HEK293 (cell line): Measurements from ENCODE around the gene BBIP1.
A peak's percentile ranks its signal among the peaks of the same experiment; 100 is the strongest.

ENCODE experiments used
- ATF2 ChIP-seq: fragments of 450-650 bp; formaldehyde crosslinking; IDR thresholded peaks from 2 replicates; pipeline ENCODE4 v1.5.1; 2016; ENCODE audit warnings: missing biosample characterization, missing genetic modification characterization, low read depth
- GLIS2 ChIP-seq: fragments of 450-650 bp; formaldehyde crosslinking; IDR thresholded peaks from 2 replicates; pipeline ENCODE4 v1.5.1; 2016; ENCODE audit warnings: missing biosample characterization, missing genetic modification characterization
- IKZF3 ChIP-seq: fragments of 450-650 bp; IDR thresholded peaks from 2 replicates; pipeline ENCODE4 v1.5.0; 2018; ENCODE audit warnings: missing biosample characterization, mild to moderate bottlenecking, missing genetic modification characterization, moderate library complexity
- KLF9 ChIP-seq: fragments of 450-650 bp; formaldehyde crosslinking; IDR thresholded peaks from 2 replicates; pipeline ENCODE4 v1.5.1; 2016; ENCODE audit warnings: missing biosample characterization, missing genetic modification characterization, low read depth
- MZF1 ChIP-seq: fragments of 450-650 bp; formaldehyde crosslinking; IDR thresholded peaks from 2 replicates; pipeline ENCODE4 v1.5.1; 2017; ENCODE audit warnings: missing biosample characterization, missing genetic modification characterization, borderline replicate concordance
- PRDM10 ChIP-seq: fragments of 450-650 bp; formaldehyde crosslinking; IDR thresholded peaks from 2 replicates; pipeline ENCODE4 v1.5.1; 2016; ENCODE audit warnings: missing biosample characterization, missing genetic modification characterization
- REST ChIP-seq: fragments of 450-650 bp; formaldehyde crosslinking; IDR thresholded peaks from 2 replicates; pipeline ENCODE4 v1.5.1; 2016; ENCODE audit warnings: missing biosample characterization, missing genetic modification characterization
- SCRT1 ChIP-seq: fragments of 450-650 bp; formaldehyde crosslinking; IDR thresholded peaks from 2 replicates; pipeline ENCODE4 v1.5.1; 2016; ENCODE audit warnings: missing biosample characterization, missing genetic modification characterization, borderline replicate concordance
- SCRT2 ChIP-seq: fragments of 450-650 bp; formaldehyde crosslinking; IDR thresholded peaks from 2 replicates; pipeline ENCODE4 v1.5.1; 2016; ENCODE audit warnings: missing biosample characterization, missing genetic modification characterization
- SP7 ChIP-seq: fragments of 450-650 bp; formaldehyde crosslinking; IDR thresholded peaks from 2 replicates; pipeline ENCODE4 v1.5.1; 2016; ENCODE audit warnings: missing biosample characterization, missing genetic modification characterization
- ZBTB21 ChIP-seq: fragments of 450-650 bp; formaldehyde crosslinking; IDR thresholded peaks from 2 replicates; pipeline ENCODE4 v1.5.1; 2017; ENCODE audit warnings: missing biosample characterization, missing genetic modification characterization
- ZBTB26 ChIP-seq: fragments of 450-650 bp; formaldehyde crosslinking; optimal IDR thresholded peaks from 2 replicates; pipeline ENCODE3; 2016; ENCODE audit warnings: missing biosample characterization, mild to moderate bottlenecking, missing genetic modification characterization
- ZBTB48 ChIP-seq: fragments of 450-650 bp; formaldehyde crosslinking; IDR thresholded peaks from 2 replicates; pipeline ENCODE4 v1.5.1; 2016; ENCODE audit warnings: missing biosample characterization, missing genetic modification characterization
- ZBTB7A ChIP-seq: fragments of 450-650 bp; formaldehyde crosslinking; IDR thresholded peaks from 2 replicates; pipeline ENCODE4 v1.5.1; 2016; ENCODE audit warnings: low read depth, missing biosample characterization, missing genetic modification characterization
- ZNF155 ChIP-seq: fragments of 450-650 bp; formaldehyde crosslinking; IDR thresholded peaks from 2 replicates; pipeline ENCODE4 v1.5.1; 2016; ENCODE audit warnings: missing biosample characterization, missing genetic modification characterization
- ZNF184 ChIP-seq: fragments of 450-650 bp; IDR thresholded peaks from 2 replicates; pipeline ENCODE4 v1.5.1; 2018; ENCODE audit warnings: missing biosample characterization, mild to moderate bottlenecking, missing genetic modification characterization
- ZNF2 ChIP-seq: fragments of 450-650 bp; formaldehyde crosslinking; IDR thresholded peaks from 2 replicates; pipeline ENCODE4 v1.5.1; 2016; ENCODE audit warnings: missing biosample characterization, missing genetic modification characterization
- ZNF23 ChIP-seq: fragments of 450-650 bp; formaldehyde crosslinking; IDR thresholded peaks from 2 replicates; pipeline ENCODE4 v1.5.1; 2016; ENCODE audit warnings: missing biosample characterization, missing genetic modification characterization, borderline replicate concordance
- ZNF341 ChIP-seq: fragments of 450-650 bp; formaldehyde crosslinking; IDR thresholded peaks from 2 replicates; pipeline ENCODE4; 2016; ENCODE audit warnings: low read depth, missing biosample characterization, missing genetic modification characterization
- ZNF366 ChIP-seq: fragments of 450-650 bp; formaldehyde crosslinking; conservative IDR thresholded peaks from 2 replicates; pipeline ENCODE4 v1.5.1; 2016; ENCODE audit warnings: missing biosample characterization, missing genetic modification characterization
- ZNF501 ChIP-seq: fragments of 450-650 bp; formaldehyde crosslinking; IDR thresholded peaks from 2 replicates; pipeline ENCODE4 v1.5.1; 2016; ENCODE audit warnings: missing biosample characterization, missing genetic modification characterization
- ZNF560 ChIP-seq: fragments of 450-650 bp; formaldehyde crosslinking; IDR thresholded peaks from 2 replicates; pipeline ENCODE4 v1.5.1; 2017; ENCODE audit warnings: missing biosample characterization, missing genetic modification characterization, borderline replicate concordance
- ZNF596 ChIP-seq: fragments of 450-650 bp; IDR thresholded peaks from 2 replicates; pipeline ENCODE4 v1.5.0; 2018; ENCODE audit warnings: missing biosample characterization, mild to moderate bottlenecking, missing genetic modification characterization, moderate library complexity
- ZNF600 ChIP-seq: fragments of 450-650 bp; formaldehyde crosslinking; IDR thresholded peaks from 2 replicates; pipeline ENCODE4 v1.5.1; 2016; ENCODE audit warnings: missing biosample characterization, missing genetic modification characterization
- ZNF777 ChIP-seq: fragments of 450-650 bp; formaldehyde crosslinking; IDR thresholded peaks from 2 replicates; pipeline ENCODE4 v1.5.1; 2017; ENCODE audit warnings: missing biosample characterization, missing genetic modification characterization, borderline replicate concordance
- ZXDB ChIP-seq: fragments of 450-650 bp; formaldehyde crosslinking; IDR thresholded peaks from 2 replicates; pipeline ENCODE4 v1.5.1; 2016; ENCODE audit warnings: missing biosample characterization, missing genetic modification characterization

BBIP1 gene

GRCh38 chr10:110919971-110920881, 1.2 kb upstream of the BBIP1 start (continued):
- TF ChIP-seq SCRT2 (peak; percentile 72), SCRT1 (peak; percentile 61; the same call in 1 of the 2 replicates), ZNF184 (tag by site-specific recombination) (0 out of 2 replicates have a peak, but pooled peaks have one; percentile 16), ZBTB26 (tag by site-specific recombination) (peak; percentile 39), KLF9 (peak; percentile 14; the same call in 1 of the 2 replicates), ZBTB21 (tag by site-specific recombination) (no peak), ZNF341 (tag by site-specific recombination) (peak; percentile 47), ZBTB48 (peak; percentile 91), ATF2 (no peak), IKZF3 (tag by site-specific recombination) (0 out of 2 replicates have a peak, but pooled peaks have one; percentile 50), ZNF366 (tag by site-specific recombination) (peak; percentile 96), MZF1 (0 out of 2 replicates have a peak, but pooled peaks have one; percentile 29), GLIS2 (tag by site-specific recombination) (peak; percentile 41; the same call in 1 of the 2 replicates), REST (tag by site-specific recombination) (peak; percentile 41; the same call in 1 of the 2 replicates), ZNF2 (tag by site-specific recombination) (0 out of 2 replicates have a peak, but pooled peaks have one; percentile 63), ZBTB7A (tag by site-specific recombination) (peak; percentile 60; the same call in 1 of the 2 replicates), ZNF501 (tag by site-specific recombination) (peak; percentile 47; the same call in 1 of the 2 replicates), ZNF23 (tag by site-specific recombination) (no peak), ZNF777 (tag by site-specific recombination) (0 out of 2 replicates have a peak, but pooled peaks have one; percentile 19), ZNF596 (no peak), SP7 (tag by site-specific recombination) (0 out of 2 replicates have a peak, but pooled peaks have one; percentile 27), ZNF600 (tag by site-specific recombination) (peak; percentile 88), ZNF560 (tag by site-specific recombination) (no peak), ZXDB (0 out of 2 replicates have a peak, but pooled peaks have one; percentile 15), PRDM10 (tag by site-specific recombination) (0 out of 2 replicates have a peak, but pooled peaks have one; percentile 33), ZNF155 (tag by site-specific recombination) (no peak)
